HUES64 (cell line): ENCODE measurements around the gene BRS3.

ENCODE experiments used
- H3K27ac ChIP-seq: 2 replicates; pipeline ENCODE4 v1.7.0; 2013; ENCODE audit warnings: low read depth, low read length, inconsistent platforms
- H3K27me3 ChIP-seq: 2 replicates; pipeline ENCODE4 v1.6.1; 2013; ENCODE audit warnings: mild to moderate bottlenecking, low read length; ENCODE audit not compliant: insufficient read depth
- H3K36me3 ChIP-seq: 2 replicates; pipeline ENCODE4 v1.6.1; 2013; ENCODE audit warnings: mild to moderate bottlenecking, low read length; ENCODE audit not compliant: insufficient read depth
- H3K4me1 ChIP-seq: 2 replicates; pipeline ENCODE4 v1.6.1; 2013; ENCODE audit warnings: mild to moderate bottlenecking, low read length, moderate library complexity; ENCODE audit not compliant: insufficient read depth
- H3K4me3 ChIP-seq: 2 replicates; pipeline ENCODE4 v1.5.1; 2013; ENCODE audit warnings: mild to moderate bottlenecking, low read length, moderate library complexity
- H3K9ac ChIP-seq: 2 replicates; pipeline ENCODE4 v1.6.1; 2013; ENCODE audit warnings: mild to moderate bottlenecking, low read depth, low read length
- H3K9me3 ChIP-seq: 2 replicates; pipeline ENCODE4 v1.6.1; 2013; ENCODE audit warnings: low read depth, low read length; ENCODE audit not compliant: insufficient read depth
- WGBS: fragments of 150-250, 120-280 bp; methylation state at CpG from one replicate; pipeline ENCODE4 v1.1.7; 2013; ENCODE audit warnings: missing lambda C conversion rate; 5-methylcytosine and 5-hydroxymethylcytosine counted together

The BRS3 gene

GRCh38 chrX:136493011-136493410, 5.3 kb downstream of the BRS3 start:
- no peaks in the 10 kb centered on the region for H3K4me1 ChIP-seq
- WGBS: 73% methylated on average over 1 of the region's 1 CpG
- no peaks in the 10 kb centered on the region for H3K9me3 ChIP-seq
- H3K27ac ChIP-seq: no peak overlapping the region
- no peak overlapping the region for H3K9ac ChIP-seq
- H3K27me3 ChIP-seq: peaks cover 7% of the 10 kb centered on the region
- no peak overlapping the region for H3K4me3 ChIP-seq
- H3K36me3 ChIP-seq: no peaks in the 10 kb centered on the region

GRCh38 chrX:136495043-136495442, 7.3 kb downstream of the BRS3 start:
- Histone ChIP-seq H3K36me3 (peaks cover 8% of the 10 kb centered on the region), H3K27ac (no peak overlapping the region), H3K4me3 (no peak overlapping the region), H3K9ac (no peak overlapping the region), H3K4me1 (0 out of 2 replicates have a peak, but pooled peaks cover 3% of the 10 kb centered on the region), H3K27me3 (peaks cover under 1% of the 10 kb centered on the region; the same call in 1 of the 2 replicates), H3K9me3 (no peaks in the 10 kb centered on the region)
- WGBS: 90% methylated on average over 3 of the region's 4 CpGs

DNA sequence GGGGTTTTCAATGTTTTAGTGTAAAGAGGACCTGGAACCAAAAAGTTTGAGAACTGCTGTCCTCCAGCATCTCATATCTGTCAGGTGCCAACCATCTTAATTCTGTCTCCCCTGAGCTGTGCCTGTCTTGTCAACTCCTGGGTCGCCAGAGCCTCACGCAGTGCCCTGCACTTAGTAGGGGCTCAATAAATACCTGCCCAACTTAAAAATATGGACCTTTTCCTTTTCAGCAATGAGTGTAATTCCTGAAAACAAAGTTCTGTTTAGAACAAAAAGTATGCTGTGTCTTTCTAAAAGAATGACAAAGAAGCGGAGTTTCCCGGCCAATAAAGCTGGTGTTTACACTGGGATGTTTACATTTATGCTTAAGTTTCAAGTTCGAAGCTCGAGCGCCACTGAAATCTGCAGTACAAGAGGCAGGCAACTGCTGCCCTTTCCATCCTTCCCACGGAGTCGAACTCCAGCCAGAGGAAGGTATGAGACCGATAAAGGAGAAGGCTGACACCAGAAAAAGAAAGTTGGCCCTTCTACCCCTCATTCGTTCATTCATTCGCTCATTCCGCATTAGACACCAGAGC, 8.5 kb downstream of the BRS3 start:
- H3K9me3 ChIP-seq: no peaks in the 10 kb centered on the region
- H3K27ac ChIP-seq: peak overlapping the region; percentile 97
- peak overlapping the region; percentile 86 for H3K9ac ChIP-seq
- H3K4me3 ChIP-seq: peak overlapping the region; percentile 99
- 6% methylated on average over 13 of the region's 13 CpGs for WGBS
- H3K27me3 ChIP-seq: no peaks in the 10 kb centered on the region
- peaks cover 20% of the 10 kb centered on the region for H3K36me3 ChIP-seq
- H3K4me1 ChIP-seq: 0 out of 2 replicates have a peak, but pooled peaks cover 3% of the 10 kb centered on the region

GRCh38 chrX:136496764-136497555, 9.2 kb downstream of the BRS3 start:
- under 1% methylated on average over 111 of the region's 111 CpGs for WGBS
- peak overlapping the region; percentile 97 for H3K27ac ChIP-seq

DNA sequence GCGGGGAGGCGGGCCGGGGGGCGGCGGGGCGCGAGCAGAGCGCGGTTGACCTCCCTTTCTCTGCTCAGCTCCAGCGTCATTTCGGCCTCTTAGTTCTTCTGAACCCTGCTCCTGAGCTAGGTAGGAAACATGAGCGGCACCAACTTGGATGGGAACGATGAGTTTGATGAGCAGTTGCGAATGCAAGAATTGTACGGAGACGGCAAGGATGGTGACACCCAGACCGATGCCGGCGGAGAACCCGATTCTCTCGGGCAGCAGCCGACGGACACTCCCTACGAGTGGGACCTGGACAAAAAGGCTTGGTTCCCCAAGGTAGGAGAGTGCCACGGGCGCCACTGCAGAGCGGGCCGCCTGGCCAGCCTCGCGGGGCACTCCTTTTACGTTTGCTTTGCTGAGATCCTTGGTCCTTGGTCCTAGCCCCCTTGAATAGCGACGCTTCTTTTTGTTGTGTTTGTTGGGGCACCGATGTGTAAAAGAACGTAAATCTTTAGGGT, 9.9 kb downstream of the BRS3 start, which contains the start of gene HTATSF1:
HTATSF1 (plus strand) TSS at position 37 of the 497 bp plus-strand sequence; CDS start at position 130, 93 bp downstream.
- peak within 1 kb of the TSS; percentile 97 for H3K27ac ChIP-seq
- H3K4me1 ChIP-seq: 0 out of 2 replicates have a peak, but pooled peaks cover 3% of the 10 kb centered on the region
- H3K9me3 ChIP-seq: no peaks in the 10 kb centered on the region
- under 1% methylated on average over 34 of the region's 35 CpGs for WGBS
- peak within 1 kb of the TSS; percentile 99 for H3K4me3 ChIP-seq
- no peaks in the 10 kb centered on the region for H3K27me3 ChIP-seq
- H3K36me3 ChIP-seq: peaks cover 33% of the 10 kb centered on the region
- H3K9ac ChIP-seq: peak within 1 kb of the TSS; percentile 87

More at GRCh38 chrX:136496764-136497555, 9.2 kb downstream of the BRS3 start:
- Histone ChIP-seq H3K36me3 (peaks cover 27% of the 10 kb centered on the region), H3K4me3 (peak overlapping the region; percentile 99), H3K27me3 (no peaks in the 10 kb centered on the region), H3K9me3 (no peaks in the 10 kb centered on the region), H3K9ac (peak overlapping the region; percentile 87), H3K4me1 (0 out of 2 replicates have a peak, but pooled peaks cover 3% of the 10 kb centered on the region)

DNA sequence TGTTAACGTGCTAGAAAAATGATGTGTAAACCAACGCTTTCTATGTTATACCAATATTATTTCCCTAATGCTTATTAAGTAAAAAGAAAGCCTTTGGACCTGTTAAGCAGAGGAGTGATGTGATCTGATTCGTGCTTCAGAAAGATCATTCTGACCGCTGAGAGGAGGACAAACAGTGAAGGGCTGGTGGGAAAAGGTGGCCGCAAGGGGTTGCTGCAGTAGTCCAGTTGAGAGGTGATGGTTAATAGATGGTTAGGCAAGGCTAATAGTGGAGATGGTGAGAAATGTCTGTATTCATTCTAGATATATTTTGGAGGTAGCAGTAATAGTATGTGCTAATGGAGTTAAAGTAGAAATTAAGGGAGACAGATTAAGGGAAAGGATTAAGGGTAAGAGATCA, 31.3 kb downstream of the BRS3 start:
- H3K9ac ChIP-seq: no peak overlapping the region
- no peaks in the 10 kb centered on the region for H3K27me3 ChIP-seq
- H3K4me1 ChIP-seq: no peaks in the 10 kb centered on the region
- no peaks in the 10 kb centered on the region for H3K9me3 ChIP-seq
- H3K36me3 ChIP-seq: no peaks in the 10 kb centered on the region
- 81% methylated on average over 3 of the region's 5 CpGs for WGBS
- H3K4me3 ChIP-seq: no peak overlapping the region
- H3K27ac ChIP-seq: no peak overlapping the region

GRCh38 chrX:136523770-136524169, 36.0 kb downstream of the BRS3 start:
- Histone ChIP-seq H3K27me3 (no peaks in the 10 kb centered on the region), H3K4me3 (no peak overlapping the region), H3K36me3 (no peaks in the 10 kb centered on the region), H3K27ac (no peak overlapping the region), H3K9me3 (no peaks in the 10 kb centered on the region), H3K4me1 (no peaks in the 10 kb centered on the region), H3K9ac (no peak overlapping the region)

DNA sequence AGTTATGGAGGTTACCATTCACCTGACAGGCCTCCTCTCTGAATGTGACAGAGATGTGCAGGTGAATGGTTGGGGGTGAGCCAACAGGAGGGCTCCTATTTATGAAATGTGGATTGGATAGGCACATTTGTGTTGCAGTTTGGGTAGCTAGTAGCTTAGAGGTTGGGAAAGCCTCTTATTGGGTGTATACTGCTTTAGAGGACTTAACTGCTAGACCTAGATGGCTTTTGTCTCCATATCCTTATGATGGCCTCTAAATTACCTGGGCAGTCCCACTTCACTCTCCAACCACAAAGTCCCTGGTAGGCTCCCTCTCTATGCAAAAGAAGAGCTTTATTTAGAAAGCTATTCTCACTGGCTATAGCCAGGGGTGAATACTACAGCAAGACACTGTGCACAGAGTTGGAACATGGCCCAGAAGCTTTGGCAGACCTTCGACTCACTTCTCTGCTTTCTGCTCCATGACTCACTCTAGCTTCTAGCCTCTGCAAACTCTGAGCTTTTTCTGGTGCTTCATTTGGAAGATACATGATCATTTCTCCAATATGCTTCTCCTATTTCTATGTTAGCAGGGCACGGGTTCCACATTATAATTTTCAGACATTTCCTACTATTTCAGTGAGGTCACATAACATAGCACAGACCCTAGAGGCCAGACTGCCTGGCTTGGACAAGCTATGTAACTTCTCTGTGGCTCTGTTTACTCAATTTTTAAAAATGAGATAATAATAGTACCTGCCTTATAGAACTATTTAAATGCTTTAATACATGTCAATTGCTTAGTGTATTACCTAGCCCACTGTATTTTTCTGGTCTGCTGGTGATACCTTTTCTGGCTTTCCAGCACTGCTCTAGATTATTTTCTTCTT, 38.2 kb downstream of the BRS3 start:
- Histone ChIP-seq H3K27me3 (no peaks in the 10 kb centered on the region), H3K9me3 (no peaks in the 10 kb centered on the region), H3K4me3 (no peak overlapping the region)

DNA sequence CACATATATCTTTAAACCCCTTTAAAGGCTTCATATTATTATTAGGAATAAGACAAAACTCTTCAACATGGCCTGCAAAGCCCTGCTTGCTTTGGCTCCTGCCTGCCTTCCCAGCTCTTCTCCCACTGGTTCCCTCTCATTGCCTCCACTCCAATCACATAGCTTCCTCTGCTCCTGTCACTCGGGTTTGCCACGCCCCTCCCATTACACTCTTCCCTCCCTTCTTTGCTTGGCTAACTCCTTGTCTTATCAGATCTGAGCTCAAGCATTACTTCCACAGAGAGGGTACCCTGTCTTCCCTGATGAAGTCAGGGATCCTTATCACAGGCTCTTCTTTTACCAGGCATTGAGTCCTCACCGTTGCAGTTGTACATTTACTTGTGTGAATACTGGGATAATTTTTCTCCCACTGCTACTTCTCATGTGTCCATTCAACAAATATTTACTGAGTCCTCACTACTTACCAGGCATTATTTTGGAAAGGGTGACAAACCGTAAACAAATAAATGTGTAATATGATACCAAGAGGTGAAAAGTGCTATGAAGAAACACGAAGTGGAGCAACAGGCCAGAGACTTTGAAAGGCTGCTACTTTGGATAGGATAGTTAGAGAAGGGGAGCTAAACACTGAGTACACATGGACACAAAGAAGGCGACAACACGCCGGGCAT, 41.0 kb downstream of the BRS3 start:
- Histone ChIP-seq H3K9ac (no peak overlapping the region), H3K9me3 (no peaks in the 10 kb centered on the region), H3K36me3 (no peaks in the 10 kb centered on the region), H3K27ac (no peak overlapping the region), H3K4me3 (no peak overlapping the region), H3K27me3 (no peaks in the 10 kb centered on the region), H3K4me1 (no peaks in the 10 kb centered on the region)
- 89% methylated on average over 7 of the region's 8 CpGs for WGBS

More for the DNA sequence above, 38.2 kb downstream of the BRS3 start:
- H3K27ac ChIP-seq: no peak overlapping the region
- no peaks in the 10 kb centered on the region for H3K4me1 ChIP-seq
- no peaks in the 10 kb centered on the region for H3K36me3 ChIP-seq
- no peak overlapping the region for H3K9ac ChIP-seq
- 89% methylated on average over 2 of the region's 2 CpGs for WGBS

DNA sequence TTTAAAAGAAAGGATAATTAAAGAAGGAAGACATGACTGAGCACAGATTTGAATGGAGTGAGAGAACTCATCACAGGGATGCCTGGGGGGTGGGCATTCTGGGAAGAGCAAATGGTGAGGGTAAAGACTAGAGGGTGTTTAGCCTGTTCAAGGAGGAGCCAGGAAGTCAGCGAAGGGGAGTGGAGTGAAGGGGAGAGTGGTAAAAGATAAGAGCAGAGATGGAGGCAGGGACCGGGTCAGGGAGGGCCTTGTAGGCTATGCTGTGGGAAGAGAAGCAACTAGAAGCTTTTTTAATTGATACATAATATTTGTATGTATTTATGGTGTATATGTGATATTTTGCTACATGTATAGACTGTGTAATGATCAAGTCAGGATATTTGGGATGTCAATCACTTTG, 42.0 kb downstream of the BRS3 start:
- Histone ChIP-seq H3K9me3 (no peaks in the 10 kb centered on the region), H3K9ac (no peak overlapping the region), H3K36me3 (no peaks in the 10 kb centered on the region), H3K4me1 (no peaks in the 10 kb centered on the region), H3K4me3 (no peak overlapping the region), H3K27ac (no peak overlapping the region), H3K27me3 (no peaks in the 10 kb centered on the region)
- WGBS: 67% methylated on average over 2 of the region's 2 CpGs
